Endodermal cell (in vitro differentiated cells): ENCODE measurements around the gene IL1RAP. TPM values are rescaled to one million over a fixed set of nuclear protein-coding genes. Genes with fewer than 3 reads are reported as not detected.

Experiments
- DNase-seq: peaks from one replicate; pipeline ENCODE4 v3.0.0-alpha.2; 2017
- H3K27ac ChIP-seq: 2 replicates; pipeline ENCODE4 v1.5.1; 2013; ENCODE audit warnings: mild to moderate bottlenecking, low read depth, low read length, moderate library complexity
- H3K27me3 ChIP-seq: 2 replicates; pipeline ENCODE4 v1.6.1; 2013; ENCODE audit warnings: mild to moderate bottlenecking, low read length, moderate library complexity; ENCODE audit not compliant: insufficient read depth, control insufficient read depth, poor library complexity, severe bottlenecking
- H3K36me3 ChIP-seq: 2 replicates; pipeline ENCODE4 v1.7.0; 2013; ENCODE audit warnings: mild to moderate bottlenecking, low read length, moderate library complexity; ENCODE audit not compliant: control insufficient read depth, insufficient read depth
- H3K4me1 ChIP-seq: one replicate; pipeline ENCODE4 v1.7.0; 2013; ENCODE audit warnings: low read length; ENCODE audit not compliant: control insufficient read depth, insufficient read depth
- H3K4me3 ChIP-seq: 2 replicates; pipeline ENCODE4 v1.5.1; 2013; ENCODE audit warnings: mild to moderate bottlenecking, low read length, moderate library complexity
- H3K9ac ChIP-seq: 2 replicates; pipeline ENCODE4 v1.6.1; 2013; ENCODE audit warnings: mild to moderate bottlenecking, low read length, moderate library complexity; ENCODE audit not compliant: poor library complexity, severe bottlenecking; ENCODE audit errors: extremely low read depth
- H3K9me3 ChIP-seq: 2 replicates; pipeline ENCODE4 v1.6.1; 2013; ENCODE audit warnings: mild to moderate bottlenecking, low read length, moderate library complexity; ENCODE audit not compliant: control insufficient read depth
- H3K27ac Mint-ChIP-seq: 2 replicates; pipeline ENCODE4 v1.8.0; 2020; ENCODE audit warnings: mixed read lengths
- H3K27me3 Mint-ChIP-seq: 2 replicates; pipeline ENCODE4 v1.8.0; 2021; ENCODE audit warnings: mild to moderate bottlenecking, mixed read lengths; ENCODE audit not compliant: insufficient read depth
- H3K36me3 Mint-ChIP-seq: 2 replicates; pipeline ENCODE4 v1.8.0; 2020; ENCODE audit warnings: low read depth, mixed read lengths
- H3K4me1 Mint-ChIP-seq: 2 replicates; pipeline ENCODE4 v1.8.0; 2020; ENCODE audit warnings: mixed read lengths
- H3K4me3 Mint-ChIP-seq: 2 replicates; pipeline ENCODE4 v1.8.0; 2020; ENCODE audit warnings: mild to moderate bottlenecking, moderate library complexity, mixed read lengths
- H3K9me3 Mint-ChIP-seq: 2 replicates; pipeline ENCODE4 v1.8.0; 2020; ENCODE audit warnings: mild to moderate bottlenecking, mixed read lengths
- WGBS, 2 experiments: methylation state at CpG; one replicate each; pipeline versions ENCODE4 v1.1.5 to v1.1.7; 2013; ENCODE audit warnings: missing lambda C conversion rate in 2 of 2, mixed read lengths in 1 of 2; ENCODE audit not compliant: insufficient coverage in 1 of 2, insufficient read length in 1 of 2; 5-methylcytosine and 5-hydroxymethylcytosine counted together
- total RNA-seq, 2 donors: library from RNA; stranded (reverse); fragmentation: NEBNext Ultra II Directional in 1 of 2; extraction: Animal tissue kit (Norgen Biotek cat#: 25700) in 1 of 2; gene quantifications; 2 replicates in 1 of 2; 3 replicates in 1 of 2; pipeline ENCODE4 v1.2.1, GENCODE V29; 2021
- TF ChIP-seq, protein P1 (sequence below): fragments of 200-600 bp; sonication (generic); conservative IDR thresholded peaks from 2 replicates; pipeline ENCODE4 v1.5.0; 2021; ENCODE audit warnings: antibody characterized with exemption, mild to moderate bottlenecking

Gene IL1RAP
- total RNA-seq, 2 donors from 2014 or later: 2.6 to 6.0 TPM

DNA sequence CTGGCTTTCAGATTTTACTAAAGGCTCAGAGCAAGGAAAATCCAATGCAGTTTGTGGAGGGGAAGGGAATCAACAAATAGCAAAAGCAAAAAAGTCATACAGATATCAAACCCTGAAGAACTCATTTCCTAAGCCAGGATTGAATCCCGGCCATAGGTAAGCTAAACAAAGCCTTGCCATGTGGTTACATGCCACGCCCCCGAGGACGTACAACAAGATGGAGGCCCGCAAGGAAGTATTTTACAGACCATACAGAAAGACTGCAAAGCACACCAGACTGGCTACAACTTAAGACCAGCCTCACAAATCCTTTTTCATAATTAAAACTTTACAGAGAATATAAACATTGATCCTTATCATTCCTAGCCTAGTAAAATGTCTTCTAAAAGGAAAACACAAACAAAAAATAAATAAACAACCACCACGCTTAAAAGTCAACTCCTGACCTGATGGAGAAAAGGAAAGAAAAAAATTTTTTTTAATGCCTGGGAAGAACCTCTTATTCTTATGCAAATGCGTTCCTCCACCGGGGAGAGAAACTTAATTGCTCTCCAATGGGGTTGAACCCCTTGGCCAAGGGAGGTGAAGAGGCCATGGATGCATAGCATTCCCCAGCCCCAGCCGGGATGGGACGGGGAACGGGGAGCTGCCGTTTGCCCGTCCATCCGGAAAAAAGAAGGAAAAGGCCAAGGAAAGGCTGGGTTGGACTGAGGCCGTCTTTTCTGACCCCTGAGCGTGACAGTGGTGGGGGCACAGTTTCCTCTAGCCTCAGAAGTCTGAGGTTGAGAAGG, 39.3 kb downstream of the IL1RAP start:
- no peaks in the 10 kb centered on the region for H3K27me3 ChIP-seq
- peak; percentile 90 for DNase-seq
- Mint-ChIP-seq H3K36me3 (no peaks in the 10 kb centered on the region), H3K27me3 (no peaks in the 10 kb centered on the region), H3K9me3 (peaks cover 2% of the 10 kb centered on the region), H3K4me3 (peak overlapping the region; percentile 72), H3K4me1 (peaks cover 14% of the 10 kb centered on the region), H3K27ac (peak overlapping the region; percentile 98)
- no peak overlapping the region for H3K9ac ChIP-seq
- 65 to 84% methylated on average over 9 to 16 of the region's 16 CpGs for WGBS, 2 experiments
- H3K36me3 ChIP-seq: no peaks in the 10 kb centered on the region
- no peak overlapping the region for H3K27ac ChIP-seq
- H3K4me3 ChIP-seq: no peak overlapping the region
- TF ChIP-seq, protein P1, sequence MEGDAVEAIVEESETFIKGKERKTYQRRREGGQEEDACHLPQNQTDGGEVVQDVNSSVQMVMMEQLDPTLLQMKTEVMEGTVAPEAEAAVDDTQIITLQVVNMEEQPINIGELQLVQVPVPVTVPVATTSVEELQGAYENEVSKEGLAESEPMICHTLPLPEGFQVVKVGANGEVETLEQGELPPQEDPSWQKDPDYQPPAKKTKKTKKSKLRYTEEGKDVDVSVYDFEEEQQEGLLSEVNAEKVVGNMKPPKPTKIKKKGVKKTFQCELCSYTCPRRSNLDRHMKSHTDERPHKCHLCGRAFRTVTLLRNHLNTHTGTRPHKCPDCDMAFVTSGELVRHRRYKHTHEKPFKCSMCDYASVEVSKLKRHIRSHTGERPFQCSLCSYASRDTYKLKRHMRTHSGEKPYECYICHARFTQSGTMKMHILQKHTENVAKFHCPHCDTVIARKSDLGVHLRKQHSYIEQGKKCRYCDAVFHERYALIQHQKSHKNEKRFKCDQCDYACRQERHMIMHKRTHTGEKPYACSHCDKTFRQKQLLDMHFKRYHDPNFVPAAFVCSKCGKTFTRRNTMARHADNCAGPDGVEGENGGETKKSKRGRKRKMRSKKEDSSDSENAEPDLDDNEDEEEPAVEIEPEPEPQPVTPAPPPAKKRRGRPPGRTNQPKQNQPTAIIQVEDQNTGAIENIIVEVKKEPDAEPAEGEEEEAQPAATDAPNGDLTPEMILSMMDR: no peak
- H3K4me1 ChIP-seq: no peaks in the 10 kb centered on the region
- no peaks in the 10 kb centered on the region for H3K9me3 ChIP-seq

DNA sequence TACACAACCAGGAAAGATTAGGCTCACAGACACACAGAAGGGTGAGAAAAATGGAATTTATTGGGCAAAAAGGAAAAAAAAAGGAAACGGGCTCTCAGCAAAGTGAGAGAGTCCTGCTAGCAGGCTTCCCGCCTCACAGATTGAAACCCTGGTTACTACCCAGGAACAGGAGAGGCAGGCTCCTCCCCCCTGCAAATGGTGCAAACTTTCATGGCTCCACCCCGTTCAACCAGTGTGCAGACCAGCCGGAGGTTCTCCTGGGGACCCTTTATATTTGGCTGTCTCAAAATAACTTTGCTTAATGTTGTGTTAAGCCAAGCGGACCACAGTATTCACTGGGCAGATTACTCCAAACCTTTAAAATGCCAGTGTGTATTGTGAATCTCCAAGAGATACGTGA, 40.3 kb downstream of the IL1RAP start:
- Histone ChIP-seq H3K27ac (no peak overlapping the region), H3K9ac (no peak overlapping the region)

DNA sequence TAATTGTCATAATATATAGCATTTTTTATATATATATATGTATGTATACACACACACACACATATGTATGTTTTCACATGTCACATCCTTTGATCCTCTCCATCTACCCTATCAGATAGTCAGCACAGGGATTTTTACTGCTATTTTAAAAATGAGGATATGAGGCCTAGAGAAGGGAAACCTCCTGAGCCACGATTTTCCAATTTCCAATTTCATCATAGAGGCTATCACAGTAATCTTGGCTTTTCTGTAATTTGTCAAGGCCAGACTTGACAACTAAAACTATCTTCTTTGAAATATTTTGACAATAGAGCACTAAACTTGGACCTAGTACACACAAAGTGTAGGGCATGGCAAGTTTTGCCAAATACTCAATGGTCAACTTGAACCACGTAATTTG, 42.5 kb downstream of the IL1RAP start:
- H3K27ac ChIP-seq: no peak overlapping the region
- peaks cover 23% of the 10 kb centered on the region for H3K4me1 Mint-ChIP-seq
- H3K9me3 Mint-ChIP-seq: peaks cover 7% of the 10 kb centered on the region
- WGBS, 2 experiments: 80 to 93% methylated on average over 1 to 2 of the region's 2 CpGs
- no peak overlapping the region for H3K27ac Mint-ChIP-seq
- H3K4me3 Mint-ChIP-seq: no peak overlapping the region
- H3K36me3 Mint-ChIP-seq: no peaks in the 10 kb centered on the region
- no peaks in the 10 kb centered on the region for H3K36me3 ChIP-seq
- TF ChIP-seq, protein P1: no peak
- H3K9me3 ChIP-seq: peaks cover 4% of the 10 kb centered on the region
- H3K4me3 ChIP-seq: no peak overlapping the region
- H3K9ac ChIP-seq: no peak overlapping the region
- DNase-seq: no peak
- no peaks in the 10 kb centered on the region for H3K27me3 ChIP-seq
- no peaks in the 10 kb centered on the region for H3K27me3 Mint-ChIP-seq
- H3K4me1 ChIP-seq: no peaks in the 10 kb centered on the region

More for the DNA sequence above, 40.3 kb downstream of the IL1RAP start:
- Histone ChIP-seq H3K27me3 (no peaks in the 10 kb centered on the region), H3K36me3 (no peaks in the 10 kb centered on the region), H3K4me3 (no peak overlapping the region), H3K4me1 (no peaks in the 10 kb centered on the region), H3K9me3 (no peaks in the 10 kb centered on the region)
- H3K27me3 Mint-ChIP-seq: no peaks in the 10 kb centered on the region
- DNase-seq: peak; percentile 85
- H3K9me3 Mint-ChIP-seq: peaks cover 7% of the 10 kb centered on the region
- WGBS, 2 experiments: 87 to 100% methylated on average over 4 to 6 of the region's 6 CpGs
- peak overlapping the region; percentile 72 for H3K4me3 Mint-ChIP-seq
- no peaks in the 10 kb centered on the region for H3K36me3 Mint-ChIP-seq
- TF ChIP-seq, protein P1: no peak
- H3K4me1 Mint-ChIP-seq: peaks cover 14% of the 10 kb centered on the region
- H3K27ac Mint-ChIP-seq: peak overlapping the region; percentile 94
